BJ (cell line): ENCODE measurements around the gene RSPH6A. TPM values are rescaled to one million over a fixed set of nuclear protein-coding genes. Genes with fewer than 3 reads are reported as not detected.

Experiments
- CTCF ChIA-PET: fragments of 350-600 bp; formaldehyde crosslinking; extraction: SDS; loops from one replicate; lab custom pipeline; 2021; ENCODE audit warnings: antibody characterized with exemption, inconsistent platforms; lab: Yijun Ruan, JAX
- POLR2A ChIA-PET: fragments of 300-600 bp; sonication (Branson Sonifier 250); formaldehyde crosslinking; extraction: SDS; loops from one replicate; lab custom pipeline; 2021; ENCODE audit warnings: antibody characterized with exemption; lab: Charles Lee
- DNase-seq: peaks from one replicate; pipeline ENCODE4 v3.0.0-alpha.2; 2011; ENCODE audit warnings: low read depth
- H3K27me3 ChIP-seq: 2 replicates; pipeline ENCODE4 v1.6.0; 2011; ENCODE audit warnings: low read length; ENCODE audit not compliant: control insufficient read depth, insufficient read depth
- H3K36me3 ChIP-seq: 2 replicates; pipeline ENCODE4 v1.5.1; 2011; ENCODE audit warnings: low read length; ENCODE audit not compliant: control insufficient read depth, insufficient read depth
- H3K4me3 ChIP-seq: 2 replicates; pipeline ENCODE4 v1.5.1; 2011; ENCODE audit warnings: low read depth, mild to moderate bottlenecking, control low read depth, low read length
- polyA minus RNA-seq: library from RNA; depleted of rRNA, polyadenylated mRNA; stranded (reverse); fragments of >200 nt; gene quantifications from 2 replicates; pipeline ENCODE4 v1.2.3, GENCODE V29; 2011; rRNA and poly(A)+ RNA removed
- polyA plus RNA-seq: library from polyadenylated mRNA; depleted of rRNA; stranded (reverse); fragments of >200 nt; gene quantifications from 2 replicates; pipeline ENCODE4 v1.2.3, GENCODE V29; 2011; rRNA removed
- TF ChIP-seq, protein P1 (sequence below): IDR thresholded peaks from 2 replicates; pipeline ENCODE4 v1.5.1; 2011; ENCODE audit warnings: low read depth, mild to moderate bottlenecking, control low read depth, inconsistent platforms, low read length, moderate library complexity; ENCODE audit not compliant: insufficient read depth

RSPH6A gene
- polyA plus RNA-seq (not detected in 2 replicates), polyA minus RNA-seq (0.09 and 0.10 TPM in 2 replicates)

DNA sequence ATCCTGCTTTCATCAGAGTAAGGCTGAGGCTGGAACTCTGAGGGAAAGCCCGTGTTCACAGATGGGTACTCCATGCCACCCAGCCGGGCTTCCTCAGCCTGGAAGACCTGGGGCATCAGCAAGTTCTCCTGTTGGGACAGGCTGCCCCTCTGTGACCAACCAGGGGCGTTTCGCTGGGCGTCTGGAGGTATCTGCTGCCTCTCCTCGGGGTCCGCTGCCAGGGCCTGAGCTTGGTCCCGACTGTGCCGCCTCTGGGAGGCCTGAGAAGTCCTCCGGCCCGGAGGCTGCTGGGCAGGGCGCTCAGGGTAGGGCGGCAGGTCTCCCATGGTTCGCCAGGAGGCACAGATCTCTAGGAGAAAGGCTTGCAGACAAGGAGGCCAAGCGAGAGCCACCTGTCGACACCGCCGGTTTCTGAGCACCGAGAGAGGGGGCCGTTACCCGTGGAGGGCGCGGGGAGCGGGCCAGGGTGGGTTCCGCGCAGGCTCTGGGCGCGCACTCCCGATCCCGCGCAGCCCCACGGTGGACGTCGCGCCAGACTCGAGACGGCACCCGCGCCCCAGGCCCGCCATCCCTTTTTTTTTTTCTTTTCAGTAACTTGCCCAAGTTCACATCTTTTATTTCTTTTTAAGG is at the start of gene RSPH6A:
TSS of gene RSPH6A (minus strand) at position 458 of the 630 bp plus-strand sequence. CDS start at position 326, 132 bp downstream.
- no peaks in the 10 kb centered on the region for H3K27me3 ChIP-seq
- H3K36me3 ChIP-seq = peaks cover 7% of the 10 kb centered on the region
- ChIA-PET CTCF (interaction anchor here (1.0 to 6.4 kb wide), 5 partner anchors 9 to 122 kb away, joined by 3 to 111 read pairs (median 8); partner anchors contain the start of genes QPCTL and SIX5), POLR2A (no interaction called here)
- TF ChIP-seq, protein P1, sequence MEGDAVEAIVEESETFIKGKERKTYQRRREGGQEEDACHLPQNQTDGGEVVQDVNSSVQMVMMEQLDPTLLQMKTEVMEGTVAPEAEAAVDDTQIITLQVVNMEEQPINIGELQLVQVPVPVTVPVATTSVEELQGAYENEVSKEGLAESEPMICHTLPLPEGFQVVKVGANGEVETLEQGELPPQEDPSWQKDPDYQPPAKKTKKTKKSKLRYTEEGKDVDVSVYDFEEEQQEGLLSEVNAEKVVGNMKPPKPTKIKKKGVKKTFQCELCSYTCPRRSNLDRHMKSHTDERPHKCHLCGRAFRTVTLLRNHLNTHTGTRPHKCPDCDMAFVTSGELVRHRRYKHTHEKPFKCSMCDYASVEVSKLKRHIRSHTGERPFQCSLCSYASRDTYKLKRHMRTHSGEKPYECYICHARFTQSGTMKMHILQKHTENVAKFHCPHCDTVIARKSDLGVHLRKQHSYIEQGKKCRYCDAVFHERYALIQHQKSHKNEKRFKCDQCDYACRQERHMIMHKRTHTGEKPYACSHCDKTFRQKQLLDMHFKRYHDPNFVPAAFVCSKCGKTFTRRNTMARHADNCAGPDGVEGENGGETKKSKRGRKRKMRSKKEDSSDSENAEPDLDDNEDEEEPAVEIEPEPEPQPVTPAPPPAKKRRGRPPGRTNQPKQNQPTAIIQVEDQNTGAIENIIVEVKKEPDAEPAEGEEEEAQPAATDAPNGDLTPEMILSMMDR = no peak
- H3K4me3 ChIP-seq = no peak within 1 kb of the TSS
- DNase-seq = no peak

DNA sequence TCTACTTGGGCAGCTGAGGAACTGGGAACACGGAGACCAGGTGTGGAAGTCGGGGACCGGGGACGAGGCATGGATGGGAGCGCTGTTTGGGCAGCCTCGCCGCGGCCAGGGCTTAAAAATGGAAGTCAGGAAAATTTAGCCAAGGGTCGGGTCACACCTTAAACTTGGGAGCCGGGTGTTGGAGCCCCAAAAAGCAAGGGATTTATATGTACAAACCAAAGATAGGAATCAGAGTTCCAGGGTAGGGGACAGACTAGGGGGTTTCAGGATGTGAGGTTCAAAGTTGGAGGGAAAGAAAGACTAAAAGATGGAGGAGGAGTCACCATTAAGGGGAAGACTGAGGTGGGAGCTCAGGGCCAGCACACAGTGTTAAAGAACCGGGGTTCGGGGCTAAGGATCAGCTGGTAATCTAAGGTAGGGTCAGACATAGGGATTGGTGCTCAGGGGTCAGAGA is 49.5 kb upstream of the RSPH6A start:
- ChIA-PET POLR2A (no interaction called here), CTCF (interaction anchor here (0.6 to 5.2 kb wide), 6 partner anchors 17 to 213 kb away, joined by 3 to 49 read pairs (median 4); no protein-coding TSS in a partner anchor)
- H3K36me3 ChIP-seq = no peaks in the 10 kb centered on the region; the same call in 1 of the 2 replicates
- H3K4me3 ChIP-seq = no peak overlapping the region
- peaks cover 24% of the 10 kb centered on the region for H3K27me3 ChIP-seq
- DNase-seq = no peak
- TF ChIP-seq, protein P1 = no peak

DNA sequence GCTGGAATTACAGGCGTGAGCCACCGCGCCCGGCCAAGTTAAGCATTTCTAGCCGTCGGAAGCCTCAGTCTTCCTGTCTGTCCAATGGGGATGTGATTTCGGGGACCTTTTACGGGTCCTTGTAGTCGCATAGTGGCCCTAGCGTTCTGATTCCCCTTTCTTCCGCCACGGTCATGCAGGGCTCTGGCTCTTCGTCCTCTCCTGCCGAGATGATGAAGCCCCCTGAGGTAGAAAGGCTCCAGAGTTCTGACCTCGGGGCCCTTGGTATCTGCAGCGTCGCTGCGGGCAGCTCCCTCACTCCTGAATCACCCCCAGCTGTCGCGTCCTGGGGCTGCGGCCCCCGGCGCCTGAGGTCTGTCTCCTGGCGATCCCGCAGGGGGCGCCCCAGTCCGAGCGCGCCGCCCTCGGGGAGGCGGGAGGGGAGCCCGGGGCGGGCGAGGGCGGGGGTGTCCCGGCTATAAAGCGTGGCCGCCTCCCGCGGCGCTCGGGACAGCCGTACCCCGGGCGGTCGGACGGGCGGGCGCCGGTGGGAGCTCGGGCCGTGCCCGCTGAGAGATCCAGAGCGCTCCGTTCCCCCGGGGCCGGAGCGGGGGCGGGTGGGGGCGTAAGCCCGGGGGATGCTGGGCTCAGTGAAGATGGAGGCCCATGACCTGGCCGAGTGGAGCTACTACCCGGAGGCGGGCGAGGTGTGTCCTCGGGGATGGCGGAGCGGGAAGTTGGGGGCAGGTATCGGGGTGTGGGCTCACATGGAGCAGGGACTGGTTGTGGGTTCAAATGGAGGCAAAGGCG is 48.9 kb upstream of the RSPH6A start, which contains the start of gene FOXA3:
TSS of gene FOXA3 (plus strand) at position 487 of the 789 bp plus-strand sequence. CDS start at position 618, 131 bp downstream.
- DNase-seq = no peak
- Histone ChIP-seq H3K4me3 (peak within 1 kb of the TSS; percentile 31), H3K27me3 (peaks cover 24% of the 10 kb centered on the region), H3K36me3 (no peaks in the 10 kb centered on the region; the same call in 1 of the 2 replicates)
- CTCF ChIA-PET = interaction anchor here (0.6 to 5.2 kb wide), 11 partner anchors 14 to 213 kb away, joined by 3 to 49 read pairs (median 3); partner anchors contain the start of gene IRF2BP1
- TF ChIP-seq, protein P1 = peak; percentile 48
- POLR2A ChIA-PET = interaction anchor here (0.9 kb wide), 1 partner anchor 22 kb away, joined by 3 read pairs; the partner anchor contains the start of gene IRF2BP1

DNA sequence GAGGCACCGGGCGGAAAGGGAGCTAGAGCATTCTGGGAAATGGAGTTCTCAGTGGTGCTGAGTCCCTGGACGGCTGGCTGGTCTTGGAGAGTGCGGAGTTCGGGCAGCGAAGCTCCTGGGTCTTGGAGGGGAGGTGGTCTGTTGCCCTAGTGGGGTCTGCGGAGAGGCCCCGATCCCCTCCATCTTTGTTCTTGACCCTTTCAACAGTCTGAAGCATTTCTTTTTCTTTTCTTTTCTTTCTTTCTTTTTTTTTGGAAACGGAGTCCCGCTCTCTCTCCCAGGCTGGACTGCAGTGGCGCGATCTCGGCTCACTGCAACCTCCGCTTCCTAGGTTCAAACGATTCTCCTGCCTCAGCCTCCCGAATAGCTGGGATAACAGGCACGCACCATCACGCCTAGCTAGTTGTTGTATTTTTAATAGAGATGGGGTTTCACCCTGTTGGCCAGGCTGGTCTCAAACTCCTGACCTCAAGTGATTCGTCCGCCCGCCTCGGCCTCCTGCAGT is 48.3 kb upstream of the RSPH6A start:
- Histone ChIP-seq H3K27me3 (peaks cover 24% of the 10 kb centered on the region), H3K36me3 (no peaks in the 10 kb centered on the region; the same call in 1 of the 2 replicates), H3K4me3 (peak overlapping the region; percentile 31)
- TF ChIP-seq, protein P1 = no peak
- ChIA-PET POLR2A (interaction anchor here (0.9 kb wide), 1 partner anchor 23 kb away, joined by 3 read pairs; the partner anchor contains the start of gene IRF2BP1), CTCF (interaction anchor here (1.0 to 5.2 kb wide), 7 partner anchors 13 to 153 kb away, joined by 3 to 49 read pairs (median 6); partner anchors contain the start of gene IRF2BP1)
- no peak for DNase-seq
